IMR-90 (cell line): ENCODE measurements around the gene PDCD1LG2. TPM values are rescaled to one million over a fixed set of nuclear protein-coding genes. Genes with fewer than 3 reads are reported as not detected.
A peak's percentile ranks its signal among the peaks of the same experiment; 100 is the strongest.

Experiments used
- ATAC-seq: fragments of 200-7000 bp; cut with Tn5 transposase; 2 replicates; pipeline ENCODE4 v1.9.1; 2020; ENCODE audit warnings: low read depth, mild to moderate bottlenecking, moderate library complexity
- BruUV-seq: library from RNA; stranded (reverse); fragments of 400-500 nt; replicated peaks from 2 replicates; lab custom pipeline; 2021; lab: Mats Ljungman, UMichigan
- CTCF ChIA-PET: fragments of 300-600 bp; formaldehyde crosslinking; extraction: SDS; loops from one replicate; lab custom pipeline; 2021; ENCODE audit warnings: antibody characterized with exemption; lab: Yijun Ruan, JAX
- POLR2A ChIA-PET: fragments of 300-600 bp; sonication (Branson Sonifier 250); formaldehyde crosslinking; loops from one replicate; lab custom pipeline; 2022; ENCODE audit warnings: antibody characterized with exemption; ENCODE audit not compliant: unreplicated experiment; lab: Charles Lee
- DNase-seq: peaks from one replicate; pipeline ENCODE4 v3.0.0; 2013
- H2AFZ ChIP-seq: replicated peaks from 2 replicates; pipeline ENCODE3; 2013; ENCODE audit warnings: low read length, mild to moderate bottlenecking; ENCODE audit not compliant: poor library complexity
- H2AK5ac ChIP-seq: 2 replicates; pipeline ENCODE4 v1.6.1; 2013; ENCODE audit warnings: low read depth, low read length, inconsistent platforms
- H2AK9ac ChIP-seq: replicated peaks from 2 replicates; pipeline ENCODE3; 2013; ENCODE audit warnings: mild to moderate bottlenecking, low read depth, low read length, moderate library complexity; ENCODE audit not compliant: poor library complexity
- H2BK120ac ChIP-seq: 2 replicates; pipeline ENCODE4 v1.6.1; 2013; ENCODE audit warnings: low read depth, low read length, inconsistent platforms
- H2BK15ac ChIP-seq: 3 replicates; pipeline ENCODE4 v1.6.1; 2013; ENCODE audit warnings: low read depth, low read length, inconsistent platforms
- H2BK20ac ChIP-seq: 2 replicates; pipeline ENCODE4 v1.6.1; 2013; ENCODE audit warnings: low read depth, mild to moderate bottlenecking, inconsistent platforms, low read length, moderate library complexity
- H2BK5ac ChIP-seq: 2 replicates; pipeline ENCODE4 v1.6.1; 2013; ENCODE audit warnings: mild to moderate bottlenecking, low read depth, low read length, inconsistent platforms; ENCODE audit not compliant: poor library complexity, severe bottlenecking
- H3K14ac ChIP-seq: replicated peaks from 2 replicates; pipeline ENCODE4 v1.6.1; 2013; ENCODE audit warnings: low read depth, low read length, inconsistent platforms
- H3K18ac ChIP-seq: 2 replicates; pipeline ENCODE4 v1.6.1; 2013; ENCODE audit warnings: low read depth, low read length, control low read depth
- H3K23ac ChIP-seq: 2 replicates; pipeline ENCODE4 v1.6.1; 2013; ENCODE audit warnings: low read depth, low read length, inconsistent platforms
- H3K27ac ChIP-seq: 2 replicates; pipeline ENCODE4 v1.5.1; 2013; ENCODE audit warnings: mild to moderate bottlenecking, control low read depth, low read length; ENCODE audit not compliant: insufficient read depth
- H3K27me3 ChIP-seq: 2 replicates; pipeline ENCODE4 v1.6.1; 2013; ENCODE audit warnings: low read length; ENCODE audit not compliant: control insufficient read depth, insufficient read depth
- H3K36me3 ChIP-seq: 2 replicates; pipeline ENCODE4 v1.6.1; 2013; ENCODE audit warnings: low read length, mixed read lengths; ENCODE audit not compliant: control insufficient read depth, insufficient read depth
- H3K4ac ChIP-seq: 2 replicates; pipeline ENCODE4 v1.6.1; 2013; ENCODE audit warnings: low read depth, low read length, inconsistent platforms
- H3K4me1 ChIP-seq: 2 replicates; pipeline ENCODE4 v1.6.1; 2013; ENCODE audit warnings: low read length, mixed read lengths; ENCODE audit not compliant: control insufficient read depth, insufficient read depth
- H3K4me2 ChIP-seq: 2 replicates; pipeline ENCODE4 v1.6.1; 2013; ENCODE audit warnings: low read depth, mild to moderate bottlenecking, control low read depth, low read length, moderate library complexity
- H3K4me3 ChIP-seq: 2 replicates; pipeline ENCODE4 v1.5.1; 2013; ENCODE audit warnings: low read depth, mild to moderate bottlenecking, control low read depth, low read length, moderate library complexity; ENCODE audit not compliant: insufficient read depth
- H3K56ac ChIP-seq: 2 replicates; pipeline ENCODE4 v1.6.1; 2013; ENCODE audit warnings: low read length, inconsistent platforms; ENCODE audit not compliant: insufficient read depth; ENCODE audit errors: extremely low read depth
- H3K79me1 ChIP-seq, 2 experiments: 2 replicates each; pipeline ENCODE4 v1.6.1; 2013; ENCODE audit warnings: low read length in 2 of 2, inconsistent platforms in 1 of 2, low read depth in 1 of 2
- H3K9ac ChIP-seq: 2 replicates; pipeline ENCODE4 v1.6.1; 2013; ENCODE audit warnings: low read depth, low read length, control low read depth
- H3K9me1 ChIP-seq: 2 replicates; pipeline ENCODE4 v1.6.1; 2013; ENCODE audit warnings: low read length, inconsistent platforms; ENCODE audit not compliant: insufficient read depth
- H3K9me3 ChIP-seq: 2 replicates; pipeline ENCODE4 v1.6.1; 2013; ENCODE audit warnings: low read length; ENCODE audit not compliant: control insufficient read depth, insufficient read depth
- H4K20me1 ChIP-seq: 2 replicates; pipeline ENCODE4 v1.6.1; 2013; ENCODE audit warnings: low read length, inconsistent platforms; ENCODE audit not compliant: insufficient read depth
- H4K5ac ChIP-seq: 2 replicates; pipeline ENCODE4 v1.6.1; 2013; ENCODE audit warnings: mild to moderate bottlenecking, low read depth, low read length, control low read depth
- H4K8ac ChIP-seq, 2 experiments: 2 replicates each; pipeline ENCODE4 v1.6.1; 2013; ENCODE audit warnings: low read depth in 2 of 2, low read length in 2 of 2, control low read depth in 1 of 2, inconsistent platforms in 1 of 2
- H4K91ac ChIP-seq: 2 replicates; pipeline ENCODE4 v1.6.1; 2013; ENCODE audit warnings: low read depth, low read length, inconsistent platforms; ENCODE audit not compliant: insufficient read depth
- BHLHE40 ChIP-seq: fragments of 150-350 bp; IDR thresholded peaks from 2 replicates; pipeline ENCODE4 v1.6.1; 2016; ENCODE audit warnings: mild to moderate bottlenecking, low read depth, low read length
- CEBPB ChIP-seq: IDR thresholded peaks from 2 replicates; pipeline ENCODE4 v1.6.1; 2012; ENCODE audit warnings: low read depth, low read length, improper control_type of control experiment
- CHD1 ChIP-seq: IDR thresholded peaks from 2 replicates; pipeline ENCODE4 v1.6.1; 2012; ENCODE audit warnings: low read depth, low read length, improper control_type of control experiment
- CTCF ChIP-seq: conservative IDR thresholded peaks from 2 replicates; pipeline ENCODE4 v1.5.1; 2012; ENCODE audit warnings: mild to moderate bottlenecking, low read depth, low read length, improper control_type of control experiment
- ELK1 ChIP-seq: fragments of 150-350 bp; IDR thresholded peaks from 2 replicates; pipeline ENCODE4 v1.6.1; 2016; ENCODE audit warnings: low read depth, mild to moderate bottlenecking, low read length, moderate library complexity, borderline replicate concordance
- FOS ChIP-seq: fragments of 150-350 bp; IDR thresholded peaks from 2 replicates; pipeline ENCODE4 v1.6.1; 2016; ENCODE audit warnings: low read depth, low read length
- MAFK ChIP-seq: IDR thresholded peaks from 2 replicates; pipeline ENCODE4 v1.6.1; 2012; ENCODE audit warnings: low read depth, low read length, improper control_type of control experiment
- MAZ ChIP-seq: IDR thresholded peaks from 2 replicates; pipeline ENCODE4 v1.6.1; 2012; ENCODE audit warnings: low read depth, mild to moderate bottlenecking, low read length, improper control_type of control experiment, moderate library complexity, borderline replicate concordance
- MXI1 ChIP-seq: IDR thresholded peaks from 2 replicates; pipeline ENCODE4 v1.6.1; 2012; ENCODE audit warnings: low read depth, mild to moderate bottlenecking, low read length, moderate library complexity, borderline replicate concordance
- NFE2L2 ChIP-seq: fragments of 150-350 bp; IDR thresholded peaks from 2 replicates; pipeline ENCODE4 v1.6.1; 2016; ENCODE audit warnings: low read depth, mild to moderate bottlenecking, low read length
- POLR2A ChIP-seq: IDR thresholded peaks from 2 replicates; pipeline ENCODE4 v1.6.1; 2012; ENCODE audit warnings: mild to moderate bottlenecking, low read depth, low read length
- RAD21 ChIP-seq: IDR thresholded peaks from 2 replicates; pipeline ENCODE4 v1.6.1; 2012; ENCODE audit warnings: low read length, improper control_type of control experiment
- RCOR1 ChIP-seq: IDR thresholded peaks from 2 replicates; pipeline ENCODE4 v1.6.1; 2012; ENCODE audit warnings: mild to moderate bottlenecking, low read length, improper control_type of control experiment; ENCODE audit not compliant: insufficient replicate concordance
- RFX5 ChIP-seq: IDR thresholded peaks from 2 replicates; pipeline ENCODE4 v1.8.0; 2012; ENCODE audit warnings: low read depth, mild to moderate bottlenecking, low read length, moderate library complexity
- SMC3 ChIP-seq: fragments of 150-350 bp; IDR thresholded peaks from 2 replicates; pipeline ENCODE4 v1.6.1; 2016; ENCODE audit warnings: low read depth, mild to moderate bottlenecking, antibody characterized with exemption, low read length, moderate library complexity
- USF2 ChIP-seq: fragments of 150-350 bp; IDR thresholded peaks from 2 replicates; pipeline ENCODE4 v1.6.1; 2017; ENCODE audit warnings: mild to moderate bottlenecking, antibody characterized with exemption, low read length, low read depth
- WGBS, 2 experiments: methylation state at CpG; one replicate each; pipeline versions ENCODE4 v1.1.5 to v1.1.7; 2013; ENCODE audit warnings: missing lambda C conversion rate in 2 of 2; ENCODE audit not compliant: insufficient read length in 1 of 2; ENCODE audit errors: extremely low coverage in 2 of 2; 5-methylcytosine and 5-hydroxymethylcytosine counted together
- dilution Hi-C: fragments of 300-500 bp; cut with HindIII; formaldehyde crosslinking; loops from one replicate; pipeline ENCODE4 v1.14.3; 2018; ENCODE audit warnings: low sequenced_read_pairs; ENCODE audit not compliant: unreplicated experiment
- in situ Hi-C: fragments of 300-500 bp; cut with MboI; formaldehyde crosslinking; loops from 3 replicates; pipeline ENCODE4 v1.14.3; 2019; ENCODE audit warnings: low sequenced_read_pairs, inconsistent platforms, mixed read lengths
- intact Hi-C: fragments of 100-400 bp; cut with micrococcal nuclease; formaldehyde crosslinking; loops from 2 replicates; pipeline ENCODE4 v1.10.0; 2022
- polyA plus RNA-seq, 3 experiments: library from polyadenylated mRNA; depleted of rRNA; stranded (reverse); fragments of >200 nt; gene quantifications; 2 replicates each; pipeline ENCODE4 v1.2.3, GENCODE V29; 2012; ENCODE audit warnings: low replicate concordance in 1 of 3
- total RNA-seq: library from RNA; depleted of rRNA; stranded (reverse); fragments of >200 nt; gene quantifications from 2 replicates; pipeline ENCODE4 v1.2.3, GENCODE V29; 2012

Gene PDCD1LG2
- total and polyA plus RNA-seq, 2 of the 4 experiments (the other 2 are of a cell fraction) = 17.5 to 33.3 TPM

GRCh38 chr9:5532306-5532705, 22.0 kb downstream of the PDCD1LG2 start:
- no peak overlapping the region for H3K23ac ChIP-seq
- no peak overlapping the region for H2BK20ac ChIP-seq
- H2BK15ac ChIP-seq = no peak overlapping the region
- no peak overlapping the region for H2AK5ac ChIP-seq
- in situ Hi-C loops (no loop called here), dilution Hi-C loops (no loop called here), intact Hi-C loops (no loop called here)
- no peak overlapping the region for H3K56ac ChIP-seq
- no peak overlapping the region for H2AK9ac ChIP-seq
- peaks cover 7% of the 10 kb centered on the region for H3K36me3 ChIP-seq
- no peak overlapping the region for H3K18ac ChIP-seq
- H3K4ac ChIP-seq = no peak overlapping the region
- ChIA-PET CTCF (no interaction called here), POLR2A (no interaction called here)
- no CpG with 5 or more reads among the region's 1 CpG for WGBS, 2 experiments
- no peak overlapping the region; a peak in 1 of 4 replicates for H4K8ac ChIP-seq
- H2AFZ ChIP-seq = no peak overlapping the region
- H3K9me1 ChIP-seq = peaks cover 15% of the 10 kb centered on the region
- no peak overlapping the region for H3K4me3 ChIP-seq
- DNase-seq = no peak
- no peaks in the 10 kb centered on the region for H4K20me1 ChIP-seq
- no peak overlapping the region for H3K9ac ChIP-seq
- no peaks in the 10 kb centered on the region for H3K9me3 ChIP-seq
- peaks cover 23 to 24% of the 10 kb centered on the region in 2 experiments for H3K79me1 ChIP-seq
- TF ChIP-seq RAD21 (no peak), FOS (no peak), MAFK (no peak), CTCF (no peak), MXI1 (no peak), USF2 (no peak), RCOR1 (no peak), MAZ (no peak), NFE2L2 (no peak), BHLHE40 (no peak), SMC3 (no peak), POLR2A (no peak), CHD1 (no peak), CEBPB (no peak), RFX5 (no peak), ELK1 (no peak)
- no peak overlapping the region; the same call in 1 of the 2 replicates for H2BK120ac ChIP-seq
- no peak overlapping the region for H3K27ac ChIP-seq
- no peak overlapping the region for H4K91ac ChIP-seq
- 0 out of 2 replicates have a peak overlapping the region, but pooled peaks have one; percentile 1 for H3K14ac ChIP-seq
- H4K5ac ChIP-seq = no peak overlapping the region
- ATAC-seq = no peak
- peaks cover 9% of the 10 kb centered on the region for H3K4me1 ChIP-seq
- no peak overlapping the region for H3K4me2 ChIP-seq
- BruUV-seq = no TSS peak
- H3K27me3 ChIP-seq = no peaks in the 10 kb centered on the region
- H2BK5ac ChIP-seq = no peak overlapping the region
